HG02610 (cell line): ENCODE measurements around the gene CCN5.

ENCODE experiments used
- ATAC-seq: cut with Tn5 transposase; IDR thresholded peaks from one replicate; pipeline ENCODE4 v1.9.1; 2021; ENCODE audit warnings: mild to moderate bottlenecking, moderate library complexity; ENCODE audit not compliant: unreplicated experiment

Gene CCN5

GRCh38 chr20:44735816-44736169, 20.6 kb downstream of the CCN5 start:
- no peak for ATAC-seq

- no peak for ATAC-seq
Observed at GRCh38 chr20:44736170-44737021, 21.2 kb downstream of the CCN5 start.

DNA sequence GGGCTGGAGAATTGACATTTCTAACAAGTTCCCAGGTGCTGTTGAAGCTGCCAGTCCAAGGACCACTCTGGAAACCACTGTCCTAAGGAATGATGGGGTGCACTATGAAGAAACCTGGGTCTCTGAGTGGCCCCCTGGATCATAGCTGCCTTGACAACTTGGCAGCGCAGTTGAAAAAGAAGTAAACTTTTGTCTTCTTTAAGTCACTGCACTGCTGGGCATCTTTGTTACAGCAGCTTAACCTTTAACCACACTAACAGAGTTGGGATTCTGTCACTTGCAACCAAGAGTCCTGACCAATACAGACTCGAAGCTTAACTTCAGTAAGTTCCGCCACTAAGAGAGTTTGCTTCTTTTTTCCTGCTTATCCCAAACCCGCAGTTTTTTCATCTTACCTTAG, 21.9 kb downstream of the CCN5 start:
- no peak for ATAC-seq

DNA sequence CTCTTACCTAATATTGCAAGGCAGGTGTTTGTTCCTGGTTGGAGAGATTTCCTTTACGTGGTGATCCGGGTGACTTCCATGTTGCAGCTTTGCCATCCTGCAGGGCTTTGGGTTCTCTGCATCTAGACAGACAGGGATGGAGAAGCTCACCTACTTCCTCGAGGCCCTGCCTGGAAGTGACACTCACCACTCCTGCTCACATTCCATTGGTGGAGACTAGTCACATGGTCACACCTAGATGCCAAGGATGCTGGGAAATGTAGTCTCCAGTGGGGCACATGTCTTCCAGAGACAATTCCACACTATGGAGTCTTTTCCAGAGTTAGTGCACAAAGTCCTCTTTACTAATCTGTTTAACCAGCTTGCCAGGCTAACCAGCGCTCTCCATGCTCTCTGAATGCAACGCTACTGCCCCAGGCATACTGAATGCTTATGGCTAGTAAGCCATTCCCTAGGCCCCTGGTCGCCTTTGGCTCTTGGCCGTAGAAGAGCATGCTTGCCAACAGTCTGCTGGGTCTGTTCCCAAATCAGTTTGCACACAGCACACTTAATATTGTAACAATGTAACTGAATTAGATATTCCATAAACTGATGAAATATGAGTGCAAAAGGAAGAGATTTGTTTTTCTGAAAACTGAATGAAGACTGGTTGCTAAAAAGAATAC, 23.8 kb downstream of the CCN5 start:
- ATAC-seq, result no peak

DNA sequence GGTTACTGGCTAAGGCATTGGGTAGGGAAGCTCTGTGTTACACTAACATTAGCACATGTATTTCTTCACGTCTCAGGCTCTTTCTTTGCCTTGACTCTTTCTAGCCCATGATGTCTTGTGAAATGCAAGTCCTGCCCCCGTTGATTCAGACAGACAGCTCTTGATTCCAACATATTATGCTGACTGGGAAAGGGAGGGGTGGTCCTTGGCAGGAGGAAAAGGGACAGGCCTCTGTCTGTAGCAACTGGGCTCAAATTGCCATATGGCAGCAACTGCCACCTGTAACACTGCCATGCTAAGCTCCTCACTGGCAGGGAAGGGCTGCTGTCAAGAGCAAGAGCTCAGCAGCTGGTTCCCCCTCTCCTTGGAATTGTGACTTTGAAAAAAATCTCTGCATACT, 24.8 kb downstream of the CCN5 start:
- no peak for ATAC-seq

GRCh38 chr20:44742304-44743079, 27.3 kb downstream of the CCN5 start:
- ATAC-seq, result no peak

DNA sequence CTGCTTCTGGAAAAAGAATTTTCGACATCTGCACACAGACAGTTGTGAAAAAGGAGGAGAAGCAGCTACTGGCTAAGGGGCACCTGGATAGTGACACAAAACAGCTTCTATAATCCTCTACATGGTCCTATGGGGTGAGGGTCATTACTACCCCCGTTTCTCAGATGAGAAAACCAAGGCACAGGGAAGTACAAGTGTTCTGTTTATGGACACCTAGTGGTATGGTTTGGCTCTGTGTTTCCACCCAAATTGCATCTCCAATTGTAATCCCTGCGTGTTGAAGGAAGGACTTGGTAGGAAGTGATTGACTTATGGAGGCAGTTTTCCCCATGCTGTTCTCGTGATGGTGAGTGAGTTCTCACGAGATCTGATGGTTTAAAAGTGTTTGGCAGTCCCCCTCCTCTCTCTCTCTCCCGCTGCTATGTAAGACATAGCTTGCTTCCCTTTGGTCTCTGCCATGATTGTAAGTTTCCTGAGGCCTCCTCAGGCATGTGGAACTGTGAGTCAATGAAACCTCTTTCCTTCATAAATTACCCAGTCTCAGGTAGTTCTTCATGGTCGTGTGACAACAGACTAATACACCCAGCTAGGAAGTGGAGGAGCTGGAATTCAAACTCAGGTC, 28.0 kb downstream of the CCN5 start:
- no peak for ATAC-seq

GRCh38 chr20:44743916-44744655, 28.9 kb downstream of the CCN5 start:
- ATAC-seq, result no peak

DNA sequence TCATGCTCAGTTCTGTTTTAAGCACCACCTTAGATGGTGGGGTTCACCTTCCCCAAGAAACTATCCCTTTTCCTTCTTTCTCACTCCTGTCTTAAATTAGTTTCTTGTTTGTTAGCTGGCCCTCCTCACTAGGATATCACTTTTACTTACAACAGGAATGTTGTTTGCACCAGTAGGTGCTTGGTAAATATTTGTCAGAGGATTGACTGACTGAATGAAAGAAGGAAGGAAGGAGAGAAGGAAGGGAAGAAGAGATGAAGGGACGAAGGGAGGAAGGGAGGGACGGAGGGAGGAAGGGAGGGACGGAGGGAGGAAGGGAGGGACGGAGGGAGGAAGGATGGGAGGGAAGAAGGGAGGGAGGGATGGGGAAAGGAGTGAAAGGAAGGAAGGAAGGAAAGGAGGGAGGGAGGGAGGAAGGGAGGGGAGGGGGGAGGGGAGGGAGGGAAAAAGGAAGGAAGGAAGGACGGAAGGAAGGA, 30.0 kb downstream of the CCN5 start:
- ATAC-seq, result no peak

DNA sequence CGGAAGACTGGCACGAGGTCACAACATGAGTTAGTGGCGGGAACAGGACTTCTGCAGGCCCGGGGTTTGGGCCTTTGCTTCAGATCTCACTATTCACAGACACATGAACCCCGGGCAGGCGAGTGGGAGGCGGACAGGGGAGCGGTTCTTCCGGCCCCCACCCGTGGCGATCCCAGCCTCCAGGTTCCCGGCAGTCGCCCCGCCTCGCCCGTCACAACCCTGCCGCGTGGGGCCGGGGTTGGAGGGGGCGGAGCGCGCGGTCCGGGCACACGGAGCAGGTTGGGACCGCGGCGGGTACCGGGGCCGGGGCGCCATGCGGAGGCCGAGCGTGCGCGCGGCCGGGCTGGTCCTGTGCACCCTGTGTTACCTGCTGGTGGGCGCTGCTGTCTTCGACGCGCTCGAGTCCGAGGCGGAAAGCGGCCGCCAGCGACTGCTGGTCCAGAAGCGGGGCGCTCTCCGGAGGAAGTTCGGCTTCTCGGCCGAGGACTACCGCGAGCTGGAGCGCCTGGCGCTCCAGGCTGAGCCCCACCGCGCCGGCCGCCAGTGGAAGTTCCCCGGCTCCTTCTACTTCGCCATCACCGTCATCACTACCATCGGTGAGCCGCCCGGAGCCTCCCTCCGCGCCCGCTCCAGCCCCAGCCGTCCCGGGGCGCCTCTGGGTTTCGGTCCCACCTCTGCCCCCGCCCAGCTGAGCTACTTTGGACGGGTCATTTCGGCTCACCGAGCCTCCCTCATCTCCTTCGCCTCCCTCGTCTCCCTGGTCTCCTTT, 30.6 kb downstream of the CCN5 start, which contains the start of gene KCNK15:
Gene KCNK15 (plus strand): TSS at position 268 of the 769 bp plus-strand sequence. CDS start 46 bp downstream, at position 314.
- ATAC-seq, result no peak

- no peak for ATAC-seq
Observed at GRCh38 chr20:44746367-44747165, 31.4 kb downstream of the CCN5 start.

GRCh38 chr20:44747166-44748004, 32.2 kb downstream of the CCN5 start:
- ATAC-seq, result no peak

- ATAC-seq, result no peak
Observed at GRCh38 chr20:44748005-44748370, 32.8 kb downstream of the CCN5 start.

DNA sequence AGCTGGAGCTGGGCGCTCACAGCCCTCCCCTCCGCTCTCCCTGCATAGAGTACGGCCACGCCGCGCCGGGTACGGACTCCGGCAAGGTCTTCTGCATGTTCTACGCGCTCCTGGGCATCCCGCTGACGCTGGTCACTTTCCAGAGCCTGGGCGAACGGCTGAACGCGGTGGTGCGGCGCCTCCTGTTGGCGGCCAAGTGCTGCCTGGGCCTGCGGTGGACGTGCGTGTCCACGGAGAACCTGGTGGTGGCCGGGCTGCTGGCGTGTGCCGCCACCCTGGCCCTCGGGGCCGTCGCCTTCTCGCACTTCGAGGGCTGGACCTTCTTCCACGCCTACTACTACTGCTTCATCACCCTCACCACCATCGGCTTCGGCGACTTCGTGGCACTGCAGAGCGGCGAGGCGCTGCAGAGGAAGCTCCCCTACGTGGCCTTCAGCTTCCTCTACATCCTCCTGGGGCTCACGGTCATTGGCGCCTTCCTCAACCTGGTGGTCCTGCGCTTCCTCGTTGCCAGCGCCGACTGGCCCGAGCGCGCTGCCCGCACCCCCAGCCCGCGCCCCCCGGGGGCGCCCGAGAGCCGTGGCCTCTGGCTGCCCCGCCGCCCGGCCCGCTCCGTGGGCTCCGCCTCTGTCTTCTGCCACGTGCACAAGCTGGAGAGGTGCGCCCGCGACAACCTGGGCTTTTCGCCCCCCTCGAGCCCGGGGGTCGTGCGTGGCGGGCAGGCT, 35.1 kb downstream of the CCN5 start:
- no peak for ATAC-seq

DNA sequence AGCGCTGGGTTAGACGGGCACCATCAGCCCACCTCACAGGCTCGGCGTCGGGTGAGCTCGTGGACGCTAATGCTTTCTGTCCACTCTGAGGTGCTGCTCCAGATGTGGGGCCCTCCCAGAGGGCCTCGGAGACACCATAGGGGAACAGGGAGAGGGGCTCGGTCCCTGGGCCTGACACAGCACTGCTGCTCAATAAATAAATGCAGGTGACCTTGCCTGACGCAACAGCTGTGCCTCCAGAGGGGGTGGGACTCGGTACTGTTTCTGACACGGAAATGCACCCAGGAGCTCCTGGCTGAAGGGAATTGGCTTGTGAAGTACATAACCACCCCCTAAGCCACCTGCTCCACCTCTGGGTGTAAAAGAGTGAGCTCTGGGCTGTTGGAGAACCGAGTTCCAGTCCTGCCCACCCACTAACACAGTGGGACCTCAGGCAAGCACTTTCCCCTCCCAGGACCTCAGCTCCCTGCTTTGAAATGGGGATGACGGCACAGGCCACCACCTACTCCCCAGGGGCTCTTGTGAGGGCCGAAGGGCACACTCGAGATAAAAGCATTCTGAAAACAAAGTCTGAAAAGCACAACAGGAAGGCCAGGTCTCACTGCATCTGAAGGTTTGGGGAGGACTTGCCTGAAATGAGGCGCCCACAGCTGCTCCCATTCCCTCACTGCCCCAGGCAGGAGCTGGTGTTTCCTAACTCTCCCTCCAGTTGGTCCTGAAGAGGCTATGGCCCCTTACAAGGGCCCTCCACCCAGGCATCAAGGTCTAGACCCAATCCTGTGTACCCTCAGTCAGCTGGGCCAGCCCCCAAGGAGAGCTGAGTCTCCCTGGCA, 37.1 kb downstream of the CCN5 start:
- no peak for ATAC-seq

GRCh38 chr20:44754554-44754953, 39.4 kb downstream of the CCN5 start:
- ATAC-seq, result no peak
